NCI-H345 treated with DMSO at 0.1 percent for 48 hours (cell line): ENCODE data around the gene RTN1.

Experiments used
- DNase-seq: peaks from one replicate; lab custom pipeline; 2025; ENCODE audit not compliant: unreplicated experiment; lab: John Stamatoyannopoulos, UW

RTN1 gene

GRCh38 chr14:59566725-59567124 lies 303.9 kb downstream of the RTN1 start:
- DNase-seq, result peak; percentile 53

GRCh38 chr14:59566296-59566695 lies 304.3 kb downstream of the RTN1 start:
- peak; percentile 53 for DNase-seq

- no peak for DNase-seq
Measured at GRCh38 chr14:59565087-59565486, 305.5 kb downstream of the RTN1 start.

- DNase-seq, result peak; percentile 13
Measured at GRCh38 chr14:59564366-59564765, 306.2 kb downstream of the RTN1 start.

- DNase-seq, result no peak
Measured at GRCh38 chr14:59547310-59547709, 323.3 kb downstream of the RTN1 start.
